A549 (cell line): ENCODE data around the gene TXNDC9.

ENCODE experiments used
- JUN ChIP-seq, 2 experiments: fragments of >200 bp; sonication (Bioruptor Twin); formaldehyde crosslinking; IDR thresholded peaks; 2 replicates in 1 of 2; 3 replicates in 1 of 2; pipeline ENCODE4 v1.6.1; 2016 to 2017
- JUNB ChIP-seq: fragments of >200 bp; sonication (Bioruptor Twin); formaldehyde crosslinking; IDR thresholded peaks from 2 replicates; pipeline ENCODE4 v1.6.1; 2016
- MYC ChIP-seq: IDR thresholded peaks from 2 replicates; pipeline ENCODE4 v1.6.1; 2012; ENCODE audit warnings: mild to moderate bottlenecking, inconsistent platforms, low read length, improper control_type of control experiment, borderline replicate concordance
- NR3C1 ChIP-seq: fragments of >200 bp; sonication (Bioruptor Twin); formaldehyde crosslinking; IDR thresholded peaks from 3 replicates; pipeline ENCODE4 v1.6.1; 2017
- POLR2A ChIP-seq: IDR thresholded peaks from 2 replicates; pipeline ENCODE4 v1.6.1; 2012; ENCODE audit warnings: mild to moderate bottlenecking, low read length
- SREBF2 ChIP-seq: fragments of 450-650 bp; IDR thresholded peaks from 2 replicates; pipeline ENCODE4 v1.6.1; 2014; ENCODE audit warnings: mild to moderate bottlenecking, moderate library complexity
- TF ChIP-seq, protein P1 (sequence below): fragments of >200 bp; sonication (Bioruptor Twin); formaldehyde crosslinking; IDR thresholded peaks from 3 replicates; pipeline ENCODE4 v1.5.1; 2016
- TF ChIP-seq, protein P2 (sequence below): fragments of 150-350 bp; IDR thresholded peaks from 2 replicates; pipeline ENCODE4 v1.6.1; 2014; ENCODE audit warnings: low read depth, mild to moderate bottlenecking, low read length
- TF ChIP-seq, protein P3 (sequence below): fragments of >200 bp; sonication (Bioruptor Twin); formaldehyde crosslinking; IDR thresholded peaks from 3 replicates; pipeline ENCODE4 v1.6.1; 2016

DNA sequence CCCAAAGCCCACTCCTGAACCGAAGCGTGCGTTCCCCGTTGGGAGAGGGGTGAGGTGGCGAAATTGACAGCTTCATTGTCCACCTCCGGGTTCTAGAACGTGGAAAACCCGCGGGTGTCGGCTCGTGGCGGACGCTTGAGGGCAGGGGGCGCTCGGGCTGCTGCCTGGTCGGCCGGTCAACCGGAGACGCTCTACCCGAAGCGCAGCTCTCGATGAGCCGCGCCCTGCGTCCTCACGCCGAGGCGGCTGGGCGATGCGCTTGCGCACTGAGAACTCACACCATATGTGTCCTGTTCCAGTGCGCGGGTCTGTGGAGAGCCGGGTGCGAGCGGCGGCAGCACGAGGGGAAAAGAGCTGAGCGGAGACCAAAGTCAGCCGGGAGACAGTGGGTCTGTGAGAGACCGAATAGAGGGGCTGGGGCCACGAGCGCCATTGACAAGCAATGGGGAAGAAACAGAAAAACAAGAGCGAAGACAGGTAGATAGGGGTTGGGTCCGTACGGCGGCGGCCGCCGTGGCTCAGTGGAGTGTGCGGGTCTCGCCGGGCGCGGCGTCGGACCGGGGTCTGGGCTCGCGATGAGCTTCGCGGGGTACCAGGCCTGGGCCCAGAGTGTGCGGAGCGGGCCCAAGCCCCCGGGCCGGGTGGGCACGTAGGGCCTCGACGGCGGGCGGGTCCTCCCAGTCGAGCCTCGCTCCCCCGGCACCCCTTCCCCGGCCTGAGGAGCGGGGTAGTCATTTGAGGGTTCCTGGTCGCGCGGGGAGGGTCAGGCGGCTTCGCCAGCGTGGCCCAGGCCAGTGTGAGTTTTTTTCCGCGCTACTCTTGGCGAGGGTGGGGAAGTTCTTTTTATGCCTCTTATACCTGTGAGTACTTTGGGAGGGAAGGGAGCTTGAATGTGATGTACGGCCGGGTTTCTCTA, 1.2 kb upstream of the TXNDC9 start, which contains the start of gene EIF5B:
- TF ChIP-seq MYC, result peak; percentile 69; the same call in 1 of the 2 replicates
- TF ChIP-seq, protein P1, sequence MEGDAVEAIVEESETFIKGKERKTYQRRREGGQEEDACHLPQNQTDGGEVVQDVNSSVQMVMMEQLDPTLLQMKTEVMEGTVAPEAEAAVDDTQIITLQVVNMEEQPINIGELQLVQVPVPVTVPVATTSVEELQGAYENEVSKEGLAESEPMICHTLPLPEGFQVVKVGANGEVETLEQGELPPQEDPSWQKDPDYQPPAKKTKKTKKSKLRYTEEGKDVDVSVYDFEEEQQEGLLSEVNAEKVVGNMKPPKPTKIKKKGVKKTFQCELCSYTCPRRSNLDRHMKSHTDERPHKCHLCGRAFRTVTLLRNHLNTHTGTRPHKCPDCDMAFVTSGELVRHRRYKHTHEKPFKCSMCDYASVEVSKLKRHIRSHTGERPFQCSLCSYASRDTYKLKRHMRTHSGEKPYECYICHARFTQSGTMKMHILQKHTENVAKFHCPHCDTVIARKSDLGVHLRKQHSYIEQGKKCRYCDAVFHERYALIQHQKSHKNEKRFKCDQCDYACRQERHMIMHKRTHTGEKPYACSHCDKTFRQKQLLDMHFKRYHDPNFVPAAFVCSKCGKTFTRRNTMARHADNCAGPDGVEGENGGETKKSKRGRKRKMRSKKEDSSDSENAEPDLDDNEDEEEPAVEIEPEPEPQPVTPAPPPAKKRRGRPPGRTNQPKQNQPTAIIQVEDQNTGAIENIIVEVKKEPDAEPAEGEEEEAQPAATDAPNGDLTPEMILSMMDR, result peak; percentile 78
- TF ChIP-seq, protein P2, sequence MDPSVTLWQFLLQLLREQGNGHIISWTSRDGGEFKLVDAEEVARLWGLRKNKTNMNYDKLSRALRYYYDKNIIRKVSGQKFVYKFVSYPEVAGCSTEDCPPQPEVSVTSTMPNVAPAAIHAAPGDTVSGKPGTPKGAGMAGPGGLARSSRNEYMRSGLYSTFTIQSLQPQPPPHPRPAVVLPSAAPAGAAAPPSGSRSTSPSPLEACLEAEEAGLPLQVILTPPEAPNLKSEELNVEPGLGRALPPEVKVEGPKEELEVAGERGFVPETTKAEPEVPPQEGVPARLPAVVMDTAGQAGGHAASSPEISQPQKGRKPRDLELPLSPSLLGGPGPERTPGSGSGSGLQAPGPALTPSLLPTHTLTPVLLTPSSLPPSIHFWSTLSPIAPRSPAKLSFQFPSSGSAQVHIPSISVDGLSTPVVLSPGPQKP, result no peak
- TF ChIP-seq, protein P3, sequence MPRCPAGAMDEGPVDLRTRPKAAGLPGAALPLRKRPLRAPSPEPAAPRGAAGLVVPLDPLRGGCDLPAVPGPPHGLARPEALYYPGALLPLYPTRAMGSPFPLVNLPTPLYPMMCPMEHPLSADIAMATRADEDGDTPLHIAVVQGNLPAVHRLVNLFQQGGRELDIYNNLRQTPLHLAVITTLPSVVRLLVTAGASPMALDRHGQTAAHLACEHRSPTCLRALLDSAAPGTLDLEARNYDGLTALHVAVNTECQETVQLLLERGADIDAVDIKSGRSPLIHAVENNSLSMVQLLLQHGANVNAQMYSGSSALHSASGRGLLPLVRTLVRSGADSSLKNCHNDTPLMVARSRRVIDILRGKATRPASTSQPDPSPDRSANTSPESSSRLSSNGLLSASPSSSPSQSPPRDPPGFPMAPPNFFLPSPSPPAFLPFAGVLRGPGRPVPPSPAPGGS, result 0 out of 3 replicates have a peak, but pooled peaks have one; percentile 36
- peak; percentile 88 for TF ChIP-seq POLR2A
- no peak for TF ChIP-seq SREBF2
- no peak for TF ChIP-seq JUNB
- peak; percentile 14 to 85; a peak in 4 of 5 replicates for TF ChIP-seq JUN (IDR thresholded peaks at IDR 0.05)
- TF ChIP-seq NR3C1, result no peak
